DMS114 treated with DMSO at 0.1 percent for 48 hours (cell line): Measurements from ENCODE around the gene FAM227B.
"Not testable (repeated sequence)": the region's sequence is repeated elsewhere in the genome, so short reads cannot be mapped to it uniquely, and the experiment has no call there.

ENCODE experiments used
- DNase-seq: peaks from one replicate; lab custom pipeline; 2025; ENCODE audit not compliant: unreplicated experiment; lab: John Stamatoyannopoulos, UW

FAM227B gene

GRCh38 chr15:49383266-49383665 is 237.4 kb downstream of the FAM227B start:
- no peak for DNase-seq

- no peak for DNase-seq
Observed at GRCh38 chr15:49382394-49382793, 238.2 kb downstream of the FAM227B start.

GRCh38 chr15:49380912-49381311 is 239.7 kb downstream of the FAM227B start:
- no peak for DNase-seq

- no peak for DNase-seq
Observed at GRCh38 chr15:49379996-49380395, 240.6 kb downstream of the FAM227B start.

GRCh38 chr15:49372366-49372765 is 248.3 kb downstream of the FAM227B start:
- DNase-seq: no peak

GRCh38 chr15:49370782-49371181 is 249.8 kb downstream of the FAM227B start:
- no peak for DNase-seq

GRCh38 chr15:49366496-49366895 is 254.1 kb downstream of the FAM227B start:
- no peak for DNase-seq

- DNase-seq: no peak
Observed at GRCh38 chr15:49361370-49361769, 259.2 kb downstream of the FAM227B start.

GRCh38 chr15:49354439-49354838 is 266.2 kb downstream of the FAM227B start:
- DNase-seq: not testable (repeated sequence)

- no peak for DNase-seq
Observed at GRCh38 chr15:49343546-49343945, 277.1 kb downstream of the FAM227B start.

GRCh38 chr15:49339656-49340055 is 281.0 kb downstream of the FAM227B start:
- no peak for DNase-seq

GRCh38 chr15:49331951-49332350 is 288.7 kb downstream of the FAM227B start:
- no peak for DNase-seq

- no peak for DNase-seq
Observed at GRCh38 chr15:49331442-49331841, 289.2 kb downstream of the FAM227B start.

- DNase-seq: no peak
Observed at GRCh38 chr15:49330166-49330565, 290.5 kb downstream of the FAM227B start.

- no peak for DNase-seq
Observed at GRCh38 chr15:49328941-49329340, 291.7 kb downstream of the FAM227B start.

GRCh38 chr15:49327927-49328326 is 292.7 kb downstream of the FAM227B start:
- no peak for DNase-seq

- no peak for DNase-seq
Observed at GRCh38 chr15:49323207-49323606, 297.4 kb downstream of the FAM227B start.

- no peak for DNase-seq
Observed at GRCh38 chr15:49320351-49320750, 300.3 kb downstream of the FAM227B start.

- DNase-seq: no peak
Observed at GRCh38 chr15:49315391-49315823, 305.2 kb downstream of the FAM227B start.

GRCh38 chr15:49314716-49315115 is 305.9 kb downstream of the FAM227B start:
- no peak for DNase-seq

- DNase-seq: no peak
Observed at GRCh38 chr15:49313650-49314049, 307.0 kb downstream of the FAM227B start.

- DNase-seq: no peak
Observed at GRCh38 chr15:49309889-49310288, 310.7 kb downstream of the FAM227B start.

GRCh38 chr15:49308686-49309085 is 311.9 kb downstream of the FAM227B start:
- DNase-seq: no peak

- DNase-seq: no peak
Observed at GRCh38 chr15:49306551-49306950, 314.1 kb downstream of the FAM227B start.
